HUES48 (cell line): ENCODE results near the gene ZBTB1.

Experiments
- H3K27ac ChIP-seq: one replicate; pipeline ENCODE4 v1.7.0; 2013; ENCODE audit warnings: low read depth, low read length, inconsistent platforms
- H3K27me3 ChIP-seq: 2 replicates; pipeline ENCODE4 v1.6.1; 2013; ENCODE audit warnings: mild to moderate bottlenecking, low read length; ENCODE audit not compliant: control insufficient read depth, insufficient read depth
- H3K36me3 ChIP-seq: 2 replicates; pipeline ENCODE4 v1.6.1; 2013; ENCODE audit warnings: low read length; ENCODE audit not compliant: control insufficient read depth, insufficient read depth
- H3K4me1 ChIP-seq: 2 replicates; pipeline ENCODE4 v1.6.1; 2013; ENCODE audit warnings: mild to moderate bottlenecking, low read length; ENCODE audit not compliant: control insufficient read depth, insufficient read depth
- H3K4me3 ChIP-seq: 2 replicates; pipeline ENCODE4 v1.5.1; 2013; ENCODE audit warnings: mild to moderate bottlenecking, low read depth, low read length
- H3K9ac ChIP-seq: 2 replicates; pipeline ENCODE4 v1.6.1; 2013; ENCODE audit warnings: mild to moderate bottlenecking, low read depth, low read length, moderate library complexity
- H3K9me3 ChIP-seq: 2 replicates; pipeline ENCODE4 v1.6.1; 2013; ENCODE audit warnings: low read length; ENCODE audit not compliant: control insufficient read depth, insufficient read depth

The ZBTB1 gene

GRCh38 chr14:64500088-64500487 is 4.5 kb upstream of the ZBTB1 start:
- Histone ChIP-seq H3K4me1 (peaks cover 15% of the 10 kb centered on the region), H3K9ac (no peak overlapping the region), H3K9me3 (no peaks in the 10 kb centered on the region), H3K4me3 (no peak overlapping the region), H3K36me3 (peaks cover 17% of the 10 kb centered on the region), H3K27ac (no peak overlapping the region), H3K27me3 (no peaks in the 10 kb centered on the region)

GRCh38 chr14:64501411-64502171 is 3.0 kb upstream of the ZBTB1 start:
- H3K4me3 ChIP-seq: 0 out of 2 replicates have a peak overlapping the region, but pooled peaks have one; percentile 87
- H3K27ac ChIP-seq: peak overlapping the region; percentile 47
- no peak overlapping the region for H3K9ac ChIP-seq
- peaks cover 20% of the 10 kb centered on the region for H3K4me1 ChIP-seq
- H3K36me3 ChIP-seq: peaks cover 14% of the 10 kb centered on the region
- H3K27me3 ChIP-seq: no peaks in the 10 kb centered on the region
- no peaks in the 10 kb centered on the region for H3K9me3 ChIP-seq

- Histone ChIP-seq H3K4me1 (peaks cover 27% of the 10 kb centered on the region), H3K36me3 (peaks cover 14% of the 10 kb centered on the region), H3K4me3 (peak overlapping the region; percentile 87), H3K9me3 (no peaks in the 10 kb centered on the region), H3K27ac (no peak overlapping the region), H3K9ac (peak overlapping the region; percentile 96; the same call in 1 of the 2 replicates), H3K27me3 (no peaks in the 10 kb centered on the region)
Measured at GRCh38 chr14:64502456-64502855, 2.1 kb upstream of the ZBTB1 start.

DNA sequence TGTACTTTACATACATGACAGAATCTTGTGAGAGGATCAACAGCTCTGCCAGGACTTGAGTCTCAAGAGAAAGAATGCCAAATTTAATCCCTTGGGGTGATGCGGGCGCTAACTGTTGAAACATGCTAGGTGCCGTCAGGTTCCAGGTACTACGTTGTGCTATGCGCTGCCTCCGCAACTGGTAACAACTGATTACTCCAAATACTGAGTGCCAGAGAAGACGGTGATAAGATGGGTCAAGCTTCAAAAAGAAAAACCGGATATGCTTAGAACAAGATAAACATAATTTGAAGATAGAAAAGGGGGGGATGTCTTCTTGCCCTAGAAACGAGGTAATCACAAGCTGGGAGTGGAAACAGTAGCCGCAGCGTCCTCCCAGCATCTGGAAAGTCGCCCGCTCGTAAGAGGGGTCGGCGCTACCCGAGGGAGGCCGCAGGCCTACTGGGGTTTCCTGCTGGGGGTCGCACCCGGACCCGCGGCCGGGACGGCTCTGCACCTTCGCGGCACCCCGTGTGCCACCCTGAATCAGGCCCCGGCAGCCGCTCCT is 1.6 kb upstream of the ZBTB1 start:
- peak overlapping the region; percentile 100 for H3K27ac ChIP-seq
- H3K9ac ChIP-seq: peak overlapping the region; percentile 96
- peaks cover 32% of the 10 kb centered on the region for H3K4me1 ChIP-seq
- H3K27me3 ChIP-seq: no peaks in the 10 kb centered on the region
- H3K9me3 ChIP-seq: no peaks in the 10 kb centered on the region
- H3K4me3 ChIP-seq: peak overlapping the region; percentile 87
- peaks cover 9% of the 10 kb centered on the region for H3K36me3 ChIP-seq

- no peaks in the 10 kb centered on the region for H3K27me3 ChIP-seq
- H3K36me3 ChIP-seq: peaks cover 8% of the 10 kb centered on the region
- no peaks in the 10 kb centered on the region for H3K9me3 ChIP-seq
- H3K4me3 ChIP-seq: peak within 1 kb of the TSS; percentile 87
- peak within 1 kb of the TSS; percentile 100 for H3K27ac ChIP-seq
- H3K4me1 ChIP-seq: peaks cover 39% of the 10 kb centered on the region
- H3K9ac ChIP-seq: peak within 1 kb of the TSS; percentile 96
Measured at GRCh38 chr14:64503434-64504309, 898 bp upstream of the ZBTB1 start, which contains the start of gene ZBTB25. Gene ZBTB25, minus strand, starts transcription at chr14:64503838. Its CDS starts 13,305 bp downstream, at chr14:64490533.

GRCh38 chr14:64504897-64505794 is 576 bp downstream of the ZBTB1 start:
- peaks cover 47% of the 10 kb centered on the region for H3K4me1 ChIP-seq
- H3K9me3 ChIP-seq: no peaks in the 10 kb centered on the region
- H3K4me3 ChIP-seq: peak overlapping the region; percentile 87
- H3K36me3 ChIP-seq: peaks cover 3% of the 10 kb centered on the region; the same call in 1 of the 2 replicates
- peak overlapping the region; percentile 100 for H3K27ac ChIP-seq
- no peaks in the 10 kb centered on the region for H3K27me3 ChIP-seq
- peak overlapping the region; percentile 96 for H3K9ac ChIP-seq

GRCh38 chr14:64506721-64507120 is 2.2 kb downstream of the ZBTB1 start:
- H3K9me3 ChIP-seq: no peaks in the 10 kb centered on the region
- peaks cover 47% of the 10 kb centered on the region for H3K4me1 ChIP-seq
- no peaks in the 10 kb centered on the region for H3K27me3 ChIP-seq
- no peak overlapping the region for H3K27ac ChIP-seq
- no peak overlapping the region for H3K9ac ChIP-seq
- H3K36me3 ChIP-seq: peaks cover 1% of the 10 kb centered on the region; the same call in 1 of the 2 replicates
- H3K4me3 ChIP-seq: peak overlapping the region; percentile 25; the same call in 1 of the 2 replicates

GRCh38 chr14:64507376-64508156 is 3.0 kb downstream of the ZBTB1 start:
- Histone ChIP-seq H3K9me3 (no peaks in the 10 kb centered on the region), H3K36me3 (no peaks in the 10 kb centered on the region), H3K4me3 (no peak overlapping the region), H3K27me3 (no peaks in the 10 kb centered on the region), H3K27ac (no peak overlapping the region), H3K4me1 (peaks cover 39% of the 10 kb centered on the region), H3K9ac (no peak overlapping the region)

DNA sequence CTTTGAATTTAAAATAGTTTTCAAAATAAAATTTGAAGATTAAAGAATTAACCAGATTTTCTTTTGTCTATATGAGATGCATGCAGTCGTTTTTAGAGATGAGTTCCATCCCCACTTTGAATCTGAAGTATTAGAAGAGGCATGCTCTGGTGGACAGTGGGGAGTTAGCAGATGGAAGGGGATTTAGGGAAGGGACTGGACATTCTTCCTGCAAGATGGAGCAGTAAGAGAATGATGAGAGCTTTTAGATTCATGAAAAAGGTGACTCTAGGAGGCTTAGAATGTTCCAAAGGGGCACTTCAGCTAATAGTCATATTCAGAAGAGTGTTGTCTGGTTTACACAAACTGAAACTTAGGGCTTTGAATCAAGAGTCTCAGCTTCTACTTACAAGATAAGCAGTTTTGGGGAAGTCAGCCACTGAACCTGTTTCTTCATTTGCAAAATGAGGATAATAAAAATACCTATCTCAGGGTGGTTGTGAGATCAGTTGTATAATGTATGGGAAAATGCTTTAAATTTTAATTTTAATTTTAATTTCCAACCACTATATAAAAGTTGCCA is 3.7 kb downstream of the ZBTB1 start:
- H3K4me1 ChIP-seq: peaks cover 37% of the 10 kb centered on the region
- H3K9ac ChIP-seq: no peak overlapping the region
- H3K9me3 ChIP-seq: no peaks in the 10 kb centered on the region
- no peak overlapping the region for H3K4me3 ChIP-seq
- H3K27me3 ChIP-seq: no peaks in the 10 kb centered on the region
- no peak overlapping the region for H3K27ac ChIP-seq
- 0 out of 2 replicates have a peak, but pooled peaks cover 5% of the 10 kb centered on the region for H3K36me3 ChIP-seq
